VCaP (cell line): ENCODE measurements around the gene FOXR1.
"Not testable (repeated sequence)": the region's sequence is repeated elsewhere in the genome, so short reads cannot be mapped to it uniquely, and the experiment has no call there.

Source experiments
- H3K27ac ChIP-seq: fragments of 450-650 bp; 2 replicates; pipeline ENCODE4 v1.5.1; 2017
- TF ChIP-seq, protein P1 (sequence below): fragments of 450-650 bp; conservative IDR thresholded peaks from 2 replicates; pipeline ENCODE4 v1.5.1; 2017; ENCODE audit warnings: mild to moderate bottlenecking, moderate library complexity

Gene FOXR1

DNA sequence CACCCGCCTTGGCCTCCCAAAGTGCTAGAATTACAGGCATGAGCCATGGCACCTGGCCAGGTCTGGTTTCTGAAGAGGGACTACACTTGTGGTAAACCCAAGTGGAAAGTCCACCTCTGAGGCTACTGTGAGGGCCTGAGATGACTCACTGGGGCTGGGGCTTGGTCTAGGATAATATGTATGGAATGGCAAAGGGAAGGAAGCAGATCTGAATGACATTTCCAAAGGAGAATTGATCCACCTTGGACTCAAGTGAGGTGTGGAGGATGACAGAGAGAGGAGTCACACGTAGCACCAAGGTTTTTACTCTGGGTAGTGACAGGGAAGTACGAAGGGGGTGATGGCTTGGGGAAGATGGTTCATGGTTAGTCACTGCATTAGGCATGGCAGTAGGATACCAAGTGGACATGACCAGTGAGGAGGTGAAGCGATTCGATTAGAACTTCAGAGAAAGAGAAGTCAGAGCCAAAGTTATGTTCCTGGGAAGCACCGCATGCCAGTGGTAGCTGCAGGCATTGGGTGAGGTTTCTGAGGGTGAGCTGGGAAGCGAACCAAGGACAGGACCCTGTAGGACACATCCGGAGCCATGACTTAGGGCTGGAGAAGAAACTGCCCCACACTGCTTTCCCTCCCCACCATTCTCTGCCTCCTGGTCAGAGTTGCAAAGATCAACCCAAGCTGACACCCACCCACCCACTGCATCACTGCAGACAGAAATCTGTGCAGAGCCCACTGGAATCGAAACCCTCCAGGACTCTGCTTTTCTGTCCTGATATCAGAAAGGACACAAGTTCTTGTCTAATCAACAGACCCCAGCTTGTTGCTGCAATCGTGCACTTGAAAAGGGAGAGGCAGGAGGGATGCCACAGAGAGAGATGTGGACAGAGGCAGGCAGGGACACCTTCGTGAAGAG, 32.8 kb upstream of the FOXR1 start:
- TF ChIP-seq, protein P1, sequence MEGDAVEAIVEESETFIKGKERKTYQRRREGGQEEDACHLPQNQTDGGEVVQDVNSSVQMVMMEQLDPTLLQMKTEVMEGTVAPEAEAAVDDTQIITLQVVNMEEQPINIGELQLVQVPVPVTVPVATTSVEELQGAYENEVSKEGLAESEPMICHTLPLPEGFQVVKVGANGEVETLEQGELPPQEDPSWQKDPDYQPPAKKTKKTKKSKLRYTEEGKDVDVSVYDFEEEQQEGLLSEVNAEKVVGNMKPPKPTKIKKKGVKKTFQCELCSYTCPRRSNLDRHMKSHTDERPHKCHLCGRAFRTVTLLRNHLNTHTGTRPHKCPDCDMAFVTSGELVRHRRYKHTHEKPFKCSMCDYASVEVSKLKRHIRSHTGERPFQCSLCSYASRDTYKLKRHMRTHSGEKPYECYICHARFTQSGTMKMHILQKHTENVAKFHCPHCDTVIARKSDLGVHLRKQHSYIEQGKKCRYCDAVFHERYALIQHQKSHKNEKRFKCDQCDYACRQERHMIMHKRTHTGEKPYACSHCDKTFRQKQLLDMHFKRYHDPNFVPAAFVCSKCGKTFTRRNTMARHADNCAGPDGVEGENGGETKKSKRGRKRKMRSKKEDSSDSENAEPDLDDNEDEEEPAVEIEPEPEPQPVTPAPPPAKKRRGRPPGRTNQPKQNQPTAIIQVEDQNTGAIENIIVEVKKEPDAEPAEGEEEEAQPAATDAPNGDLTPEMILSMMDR: no peak
- no peak overlapping the region for H3K27ac ChIP-seq

DNA sequence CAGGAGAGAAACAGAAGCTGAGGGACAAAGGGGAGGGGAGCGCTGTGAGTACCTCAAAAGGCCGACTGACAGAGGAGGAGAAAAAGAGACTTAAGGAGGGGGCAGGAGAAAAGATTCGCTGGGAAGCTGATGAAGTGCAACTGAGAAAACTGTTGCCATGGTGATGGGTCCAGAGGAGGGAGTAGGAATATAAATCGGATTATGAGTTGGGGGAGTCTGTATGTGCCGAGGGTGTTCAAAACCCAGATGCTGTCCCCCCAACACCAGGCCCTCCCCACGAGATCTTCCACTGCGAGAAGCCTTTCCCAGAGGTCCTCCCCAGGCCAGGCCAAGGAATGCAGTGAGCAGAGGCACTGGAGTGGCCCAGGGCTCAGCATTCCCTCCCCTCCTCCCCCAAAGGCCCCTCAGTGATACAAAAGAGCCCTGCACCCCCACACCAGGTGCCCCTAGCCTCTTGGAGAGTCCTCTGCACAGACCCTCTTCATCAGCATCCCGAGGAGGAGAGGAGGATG, 32.1 kb upstream of the FOXR1 start:
- TF ChIP-seq, protein P1: no peak
- H3K27ac ChIP-seq: no peak overlapping the region

DNA sequence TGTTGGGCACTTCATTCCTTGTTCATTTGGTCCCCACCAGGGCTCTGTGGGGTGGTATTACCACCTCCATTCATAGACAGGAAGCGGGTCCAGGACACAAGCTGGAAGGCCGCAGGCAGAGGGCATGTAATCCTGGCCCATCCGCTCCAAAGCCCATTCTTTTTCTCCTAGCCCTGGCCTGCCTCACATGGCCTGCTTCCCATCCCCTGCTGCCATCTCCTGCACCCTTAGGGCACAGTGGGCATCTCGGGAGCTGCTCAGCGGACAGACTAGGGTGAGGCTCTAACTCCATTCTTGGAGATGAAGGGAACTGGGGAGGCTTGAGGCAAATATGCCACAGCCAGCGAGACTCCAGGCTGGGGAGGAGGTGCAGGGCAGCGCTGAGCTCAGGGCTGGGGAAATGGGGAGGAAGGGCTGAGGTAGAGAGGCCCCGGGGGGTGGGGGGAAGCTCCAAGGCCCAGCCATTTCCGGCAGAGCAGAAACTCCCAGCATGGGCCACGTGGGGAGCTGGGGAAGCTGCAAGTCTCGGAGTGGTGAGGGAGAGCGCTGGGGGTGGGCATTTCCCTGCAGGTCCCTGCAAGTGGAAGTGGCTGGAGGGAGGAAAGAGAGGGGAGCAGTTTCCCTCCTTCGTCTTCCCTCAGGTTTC, 31.5 kb upstream of the FOXR1 start:
- no peak overlapping the region for H3K27ac ChIP-seq
- TF ChIP-seq, protein P1: no peak

DNA sequence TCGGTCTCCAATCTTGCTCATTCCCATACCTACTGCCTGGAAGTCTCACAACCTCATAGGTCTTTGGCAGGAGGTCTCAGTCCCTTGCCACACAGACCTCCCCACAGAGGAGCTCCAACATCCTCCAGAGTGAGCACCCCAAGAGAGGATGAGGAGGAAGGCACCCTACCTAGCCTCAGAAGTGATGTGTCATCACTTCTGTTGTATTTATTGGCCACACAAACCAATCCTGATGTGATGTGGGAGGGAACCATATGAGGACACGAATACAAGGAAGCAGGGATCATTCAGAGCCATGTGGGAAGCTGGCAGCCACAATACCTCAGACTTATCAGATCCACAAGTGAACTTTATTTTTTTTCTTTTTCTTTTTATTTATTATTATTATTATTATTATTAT, 24.5 kb upstream of the FOXR1 start:
- TF ChIP-seq, protein P1: no peak
- no peak overlapping the region for H3K27ac ChIP-seq

DNA sequence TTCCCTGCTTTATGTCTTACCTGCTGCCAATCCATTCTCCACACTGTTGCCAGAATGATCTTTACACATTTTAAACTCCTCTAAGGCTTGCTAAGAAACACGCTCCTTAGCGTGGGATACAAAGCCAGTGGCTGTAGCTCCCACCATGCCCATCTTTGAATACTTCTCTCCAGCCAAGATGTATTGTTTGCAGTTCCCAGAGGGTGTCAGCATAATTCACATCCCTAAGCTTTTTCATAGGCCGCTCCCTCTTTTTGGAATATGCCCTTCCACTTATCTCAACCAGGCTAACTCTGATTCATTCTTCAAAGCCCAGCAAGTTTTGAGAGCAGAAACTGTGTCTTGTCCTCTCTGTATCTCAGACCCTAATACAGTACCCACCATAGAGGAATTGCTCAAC, 23.6 kb upstream of the FOXR1 start:
- TF ChIP-seq, protein P1: no peak
- no peak overlapping the region for H3K27ac ChIP-seq

DNA sequence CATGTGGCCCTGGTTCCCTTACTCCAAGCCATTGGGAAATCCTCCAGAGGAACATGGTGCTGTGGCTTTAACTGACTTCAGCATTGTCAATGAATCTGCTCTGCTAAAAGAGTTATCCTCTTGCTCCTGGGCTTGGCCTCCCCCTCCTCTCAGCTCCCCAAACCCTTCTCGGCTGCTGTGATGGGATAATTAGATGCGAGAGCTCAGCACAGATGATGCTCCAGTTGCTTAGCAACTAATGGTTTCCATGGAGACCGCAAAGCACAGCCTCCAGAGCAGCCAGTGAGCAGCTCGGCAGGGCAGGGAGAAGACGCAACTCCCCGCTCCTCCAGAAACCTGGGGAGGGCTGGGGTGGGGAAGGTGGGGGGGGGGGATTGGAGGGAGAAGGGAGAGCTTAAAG, 18.3 kb upstream of the FOXR1 start:
- TF ChIP-seq, protein P1: no peak
- no peak overlapping the region for H3K27ac ChIP-seq

DNA sequence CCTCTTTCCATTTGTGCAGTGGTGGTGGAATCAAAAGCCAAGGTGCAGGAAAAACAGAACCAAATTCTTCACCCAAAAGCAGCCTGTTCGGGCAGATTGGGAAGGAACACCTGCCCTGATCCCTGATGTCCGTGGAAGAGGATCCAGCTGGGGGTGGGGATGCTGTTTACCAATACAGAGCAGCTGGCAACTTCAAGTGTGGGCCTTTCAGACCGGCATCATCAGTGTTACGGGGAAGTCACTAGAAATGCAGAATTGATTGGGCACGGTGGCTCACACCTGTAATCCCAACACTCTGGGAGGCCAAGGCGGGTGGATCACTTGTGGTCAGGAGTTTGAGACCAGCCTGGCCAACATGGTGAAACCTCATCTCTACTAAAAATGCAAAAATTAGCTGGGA, 17.6 kb upstream of the FOXR1 start:
- H3K27ac ChIP-seq: not testable (repeated sequence)
